H54 (cell line): ENCODE data around the gene RPS28.

Experiments used
- DNase-seq: peaks from one replicate; pipeline ENCODE4 v3.0.0; 2011; ENCODE audit warnings: low spot score, mixed read lengths; ENCODE audit not compliant: insufficient read length
- FAIRE-seq: peaks from 3 replicates; lab custom pipeline; 2011; peaks lifted over from hg19 to GRCh38; lab: Jason Lieb, UNC
- POLR2A ChIP-seq: IDR thresholded peaks from 2 replicates; pipeline ENCODE4 v1.6.1; 2011; ENCODE audit warnings: low read depth, mild to moderate bottlenecking, low read length

The RPS28 gene

GRCh38 chr19:8366121-8366581 lies 44.9 kb downstream of the RPS28 start:
- peak; percentile 7 for DNase-seq
- FAIRE-seq: no peak
- TF ChIP-seq POLR2A: no peak

GRCh38 chr19:8366961-8367326 lies 45.6 kb downstream of the RPS28 start:
- no peak for TF ChIP-seq POLR2A
- FAIRE-seq (no peak), DNase-seq (no peak)

- no peak for TF ChIP-seq POLR2A
- DNase-seq (peak; percentile 93), FAIRE-seq (peak; percentile 6)
These were observed 46.2 kb downstream of the RPS28 start for GRCh38 chr19:8367327-8368001.

GRCh38 chr19:8370176-8371010 lies 49.1 kb downstream of the RPS28 start:
- no peak for DNase-seq
- no peak for TF ChIP-seq POLR2A
- FAIRE-seq: no peak

- no peak for DNase-seq
- TF ChIP-seq POLR2A: no peak
- no peak for FAIRE-seq
These were observed 49.9 kb downstream of the RPS28 start for GRCh38 chr19:8371011-8371804.
